Left forelimb (tissue), 1 donor: Measurements from ENCODE around the gene BCAS3.
"Not testable (repeated sequence)": the region's sequence is repeated elsewhere in the genome, so short reads cannot be mapped to it uniquely, and the experiment has no call there.

Experiments
- DNase-seq: peaks from one replicate; pipeline ENCODE4 v3.0.0-alpha.2; 2018; ENCODE audit warnings: low spot score

Gene BCAS3

GRCh38 chr17:61005358-61005757 lies 327.7 kb downstream of the BCAS3 start:
- no peak for DNase-seq

- DNase-seq: not testable (repeated sequence)
Observed at GRCh38 chr17:61005958-61006357, 328.3 kb downstream of the BCAS3 start.

- DNase-seq: no peak
Observed at GRCh38 chr17:61007980-61008379, 330.3 kb downstream of the BCAS3 start.

GRCh38 chr17:61009663-61010062 lies 332.0 kb downstream of the BCAS3 start:
- DNase-seq: no peak

GRCh38 chr17:61010661-61011170 lies 333.1 kb downstream of the BCAS3 start:
- DNase-seq: no peak

- no peak for DNase-seq
Observed at GRCh38 chr17:61011251-61011650, 333.6 kb downstream of the BCAS3 start.

- no peak for DNase-seq
Observed at GRCh38 chr17:61015966-61016365, 338.3 kb downstream of the BCAS3 start.

- DNase-seq: no peak
Observed at GRCh38 chr17:61017317-61018006, 339.8 kb downstream of the BCAS3 start.

- no peak for DNase-seq
Observed at GRCh38 chr17:61018938-61019337, 341.3 kb downstream of the BCAS3 start.

- no peak for DNase-seq
Observed at GRCh38 chr17:61023996-61024395, 346.3 kb downstream of the BCAS3 start.

- DNase-seq: no peak
Observed at GRCh38 chr17:61026818-61027217, 349.2 kb downstream of the BCAS3 start.

- DNase-seq: no peak
Observed at GRCh38 chr17:61029181-61029580, 351.5 kb downstream of the BCAS3 start.

- no peak for DNase-seq
Observed at GRCh38 chr17:61040666-61041065, 363.0 kb downstream of the BCAS3 start.

- not testable (repeated sequence) for DNase-seq
Observed at GRCh38 chr17:61042348-61042747, 364.7 kb downstream of the BCAS3 start.

- no peak for DNase-seq
Observed at GRCh38 chr17:61047515-61047914, 369.9 kb downstream of the BCAS3 start.

- no peak for DNase-seq
Observed at GRCh38 chr17:61048376-61049106, 370.9 kb downstream of the BCAS3 start.

GRCh38 chr17:61053469-61053868 lies 375.8 kb downstream of the BCAS3 start:
- DNase-seq: no peak

- DNase-seq: no peak
Observed at GRCh38 chr17:61054436-61054835, 376.8 kb downstream of the BCAS3 start.

- DNase-seq: no peak
Observed at GRCh38 chr17:61057257-61057656, 379.6 kb downstream of the BCAS3 start.

GRCh38 chr17:61058066-61058465 lies 380.4 kb downstream of the BCAS3 start:
- DNase-seq: no peak

GRCh38 chr17:61063528-61063927 lies 385.9 kb downstream of the BCAS3 start:
- no peak for DNase-seq

GRCh38 chr17:61064087-61064951 lies 386.7 kb downstream of the BCAS3 start:
- no peak for DNase-seq
